Mesothelial cell of epicardium (in vitro differentiated cells): ENCODE measurements around the gene ST6GALNAC4. TPM values are rescaled to one million over a fixed set of nuclear protein-coding genes. Genes with fewer than 3 reads are reported as not detected.
A peak's percentile ranks its signal among the peaks of the same experiment; 100 is the strongest.

Experiments
- DNase-seq, 2 experiments: peaks; one replicate each; pipeline ENCODE4 v3.0.0; 2021; ENCODE audit warnings: low spot score in 2 of 2; ENCODE audit not compliant: unreplicated experiment in 2 of 2
- H3K27ac Mint-ChIP-seq: 2 replicates; pipeline ENCODE4 v1.8.0; 2021; ENCODE audit warnings: mixed read lengths
- H3K27me3 Mint-ChIP-seq: 2 replicates; pipeline ENCODE4 v1.8.0; 2021; ENCODE audit warnings: low read depth, mixed read lengths
- H3K36me3 Mint-ChIP-seq: 2 replicates; pipeline ENCODE4 v1.8.0; 2021; ENCODE audit warnings: mixed read lengths
- H3K4me1 Mint-ChIP-seq: 2 replicates; pipeline ENCODE4 v1.8.0; 2021; ENCODE audit warnings: mixed read lengths
- H3K4me3 Mint-ChIP-seq: 2 replicates; pipeline ENCODE4 v1.8.0; 2021; ENCODE audit warnings: mild to moderate bottlenecking, moderate library complexity, mixed read lengths
- H3K9me3 Mint-ChIP-seq: 2 replicates; pipeline ENCODE4 v1.8.0; 2021; ENCODE audit warnings: mixed read lengths
- CTCF ChIP-seq: fragments of 200-600 bp; sonication (generic); IDR thresholded peaks from one replicate; pipeline ENCODE4 v1.5.0; 2021; ENCODE audit warnings: antibody characterized with exemption; ENCODE audit not compliant: unreplicated experiment
- total RNA-seq: library from RNA; stranded (reverse); gene quantifications from 3 replicates; pipeline ENCODE4 v1.2.1, GENCODE V29; 2021

ST6GALNAC4 gene
- total RNA-seq, 1 donor from 2014 or later, result 14.5 TPM

GRCh38 chr9:127907867-127908659 lies 8.8 kb downstream of the ST6GALNAC4 start:
- Mint-ChIP-seq H3K27ac (no peak overlapping the region), H3K36me3 (peaks cover 11% of the 10 kb centered on the region), H3K4me3 (no peak overlapping the region), H3K4me1 (peaks cover 25% of the 10 kb centered on the region), H3K27me3 (no peaks in the 10 kb centered on the region), H3K9me3 (no peaks in the 10 kb centered on the region)
- no peak for TF ChIP-seq CTCF
- no peak for DNase-seq

- Mint-ChIP-seq H3K4me3 (no peak overlapping the region), H3K4me1 (peaks cover 27% of the 10 kb centered on the region), H3K36me3 (peaks cover 3% of the 10 kb centered on the region), H3K27ac (peak overlapping the region; percentile 50), H3K9me3 (no peaks in the 10 kb centered on the region), H3K27me3 (no peaks in the 10 kb centered on the region)
- no peak for TF ChIP-seq CTCF
- no peak for DNase-seq
Observed at GRCh38 chr9:127905788-127906191, 11.1 kb downstream of the ST6GALNAC4 start.

GRCh38 chr9:127905004-127905728 lies 11.7 kb downstream of the ST6GALNAC4 start:
- H3K36me3 Mint-ChIP-seq, result no peaks in the 10 kb centered on the region
- peaks cover 27% of the 10 kb centered on the region for H3K4me1 Mint-ChIP-seq
- no peaks in the 10 kb centered on the region for H3K9me3 Mint-ChIP-seq
- H3K4me3 Mint-ChIP-seq, result no peak overlapping the region
- peak overlapping the region; percentile 95 for H3K27ac Mint-ChIP-seq
- no peaks in the 10 kb centered on the region for H3K27me3 Mint-ChIP-seq
- TF ChIP-seq CTCF, result no peak
- no peak for DNase-seq

GRCh38 chr9:127904561-127905003 lies 12.3 kb downstream of the ST6GALNAC4 start:
- Mint-ChIP-seq H3K27ac (peak overlapping the region; percentile 95), H3K36me3 (no peaks in the 10 kb centered on the region), H3K4me1 (peaks cover 31% of the 10 kb centered on the region), H3K27me3 (no peaks in the 10 kb centered on the region), H3K9me3 (no peaks in the 10 kb centered on the region), H3K4me3 (peak overlapping the region; percentile 44)
- TF ChIP-seq CTCF, result no peak
- peak; percentile 67 to 70 for DNase-seq

GRCh38 chr9:127903557-127904475 lies 13.0 kb downstream of the ST6GALNAC4 start:
- peak overlapping the region; percentile 44 for H3K4me3 Mint-ChIP-seq
- peaks cover 31% of the 10 kb centered on the region for H3K4me1 Mint-ChIP-seq
- H3K36me3 Mint-ChIP-seq, result no peaks in the 10 kb centered on the region
- no peak for DNase-seq
- peak overlapping the region; percentile 95 for H3K27ac Mint-ChIP-seq
- H3K27me3 Mint-ChIP-seq, result no peaks in the 10 kb centered on the region
- no peaks in the 10 kb centered on the region for H3K9me3 Mint-ChIP-seq
- TF ChIP-seq CTCF, result no peak
